NB4 (cell line): Measurements from ENCODE around the gene SIL1.
"Not testable (repeated sequence)": the region's sequence is repeated elsewhere in the genome, so short reads cannot be mapped to it uniquely, and the experiment has no call there.

Source experiments
- DNase-seq: peaks from one replicate; pipeline ENCODE4 v3.0.0; 2010; ENCODE audit warnings: low read depth
- H3K4me3 ChIP-seq: one replicate; pipeline ENCODE4 v1.5.1; 2011; ENCODE audit warnings: mild to moderate bottlenecking, low read depth, low read length, moderate library complexity
- CTCF ChIP-seq: IDR thresholded peaks from one replicate; pipeline ENCODE4 v1.5.1; 2012; ENCODE audit warnings: low read depth, low read length
- MAX ChIP-seq: IDR thresholded peaks from 2 replicates; pipeline ENCODE4 v1.6.1; 2011; ENCODE audit warnings: low read depth, low read length
- MYC ChIP-seq: IDR thresholded peaks from 2 replicates; pipeline ENCODE4 v1.6.1; 2011; ENCODE audit warnings: low read depth, low read length
- POLR2A ChIP-seq: IDR thresholded peaks from 2 replicates; pipeline ENCODE4 v1.6.1; 2011; ENCODE audit warnings: mild to moderate bottlenecking; ENCODE audit not compliant: insufficient read length; ENCODE audit errors: extremely low read depth

SIL1 gene

GRCh38 chr5:139171779-139172404, 26.3 kb downstream of the SIL1 start:
- TF ChIP-seq POLR2A (no peak), MAX (no peak), CTCF (no peak), MYC (no peak)
- H3K4me3 ChIP-seq: no peak overlapping the region
- DNase-seq: no peak

- DNase-seq: no peak
- H3K4me3 ChIP-seq: no peak overlapping the region
- TF ChIP-seq POLR2A (no peak), CTCF (no peak), MAX (no peak), MYC (no peak)
Observed at GRCh38 chr5:139167952-139168720, 30.0 kb downstream of the SIL1 start.

GRCh38 chr5:139167533-139167932, 30.6 kb downstream of the SIL1 start:
- H3K4me3 ChIP-seq: no peak overlapping the region
- no peak for DNase-seq
- no peak for TF ChIP-seq MAX
- TF ChIP-seq CTCF: no peak
- TF ChIP-seq POLR2A: no peak
- no peak for TF ChIP-seq MYC

- H3K4me3 ChIP-seq: no peak overlapping the region
- no peak for DNase-seq
- TF ChIP-seq CTCF: no peak
- TF ChIP-seq MYC: no peak
- TF ChIP-seq POLR2A: no peak
- no peak for TF ChIP-seq MAX
Observed at GRCh38 chr5:139167063-139167462, 31.1 kb downstream of the SIL1 start.

- H3K4me3 ChIP-seq: not testable (repeated sequence)
Observed at GRCh38 chr5:139164897-139165296, 33.3 kb downstream of the SIL1 start.

GRCh38 chr5:139164020-139164419, 34.1 kb downstream of the SIL1 start:
- H3K4me3 ChIP-seq: no peak overlapping the region
- TF ChIP-seq MYC (no peak), MAX (no peak), CTCF (no peak), POLR2A (no peak)
- DNase-seq: no peak

More at GRCh38 chr5:139164897-139165296, 33.3 kb downstream of the SIL1 start:
- DNase-seq: not testable (repeated sequence)
